Measurements from ENCODE around the gene KCNIP1.

- TF ChIP-seq SMC3 (IDR thresholded peaks at IDR 0.05): no peak
- no peak for TF ChIP-seq RAD21 (conservative IDR thresholded peaks at IDR 0.05 in 1 of 2, IDR thresholded peaks at IDR 0.05 in 1 of 2)
- TF ChIP-seq, protein P1, sequence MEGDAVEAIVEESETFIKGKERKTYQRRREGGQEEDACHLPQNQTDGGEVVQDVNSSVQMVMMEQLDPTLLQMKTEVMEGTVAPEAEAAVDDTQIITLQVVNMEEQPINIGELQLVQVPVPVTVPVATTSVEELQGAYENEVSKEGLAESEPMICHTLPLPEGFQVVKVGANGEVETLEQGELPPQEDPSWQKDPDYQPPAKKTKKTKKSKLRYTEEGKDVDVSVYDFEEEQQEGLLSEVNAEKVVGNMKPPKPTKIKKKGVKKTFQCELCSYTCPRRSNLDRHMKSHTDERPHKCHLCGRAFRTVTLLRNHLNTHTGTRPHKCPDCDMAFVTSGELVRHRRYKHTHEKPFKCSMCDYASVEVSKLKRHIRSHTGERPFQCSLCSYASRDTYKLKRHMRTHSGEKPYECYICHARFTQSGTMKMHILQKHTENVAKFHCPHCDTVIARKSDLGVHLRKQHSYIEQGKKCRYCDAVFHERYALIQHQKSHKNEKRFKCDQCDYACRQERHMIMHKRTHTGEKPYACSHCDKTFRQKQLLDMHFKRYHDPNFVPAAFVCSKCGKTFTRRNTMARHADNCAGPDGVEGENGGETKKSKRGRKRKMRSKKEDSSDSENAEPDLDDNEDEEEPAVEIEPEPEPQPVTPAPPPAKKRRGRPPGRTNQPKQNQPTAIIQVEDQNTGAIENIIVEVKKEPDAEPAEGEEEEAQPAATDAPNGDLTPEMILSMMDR (IDR thresholded peaks at IDR 0.05): no peak
- TF ChIP-seq POLR2A (IDR thresholded peaks at IDR 0.05; ENCODE audit: low read length): no peak
- TF ChIP-seq EP300 (IDR thresholded peaks at IDR 0.05): no peak
- no peak for TF ChIP-seq HMGXB4 (CRISPR knock-in tag; IDR thresholded peaks at IDR 0.05; ENCODE audit: borderline replicate concordance)
- no peak for TF ChIP-seq CHD4 (IDR thresholded peaks at IDR 0.05; ENCODE audit: borderline replicate concordance)
- no peak for TF ChIP-seq HDAC2 (IDR thresholded peaks at IDR 0.05)
- TF ChIP-seq, protein P2, sequence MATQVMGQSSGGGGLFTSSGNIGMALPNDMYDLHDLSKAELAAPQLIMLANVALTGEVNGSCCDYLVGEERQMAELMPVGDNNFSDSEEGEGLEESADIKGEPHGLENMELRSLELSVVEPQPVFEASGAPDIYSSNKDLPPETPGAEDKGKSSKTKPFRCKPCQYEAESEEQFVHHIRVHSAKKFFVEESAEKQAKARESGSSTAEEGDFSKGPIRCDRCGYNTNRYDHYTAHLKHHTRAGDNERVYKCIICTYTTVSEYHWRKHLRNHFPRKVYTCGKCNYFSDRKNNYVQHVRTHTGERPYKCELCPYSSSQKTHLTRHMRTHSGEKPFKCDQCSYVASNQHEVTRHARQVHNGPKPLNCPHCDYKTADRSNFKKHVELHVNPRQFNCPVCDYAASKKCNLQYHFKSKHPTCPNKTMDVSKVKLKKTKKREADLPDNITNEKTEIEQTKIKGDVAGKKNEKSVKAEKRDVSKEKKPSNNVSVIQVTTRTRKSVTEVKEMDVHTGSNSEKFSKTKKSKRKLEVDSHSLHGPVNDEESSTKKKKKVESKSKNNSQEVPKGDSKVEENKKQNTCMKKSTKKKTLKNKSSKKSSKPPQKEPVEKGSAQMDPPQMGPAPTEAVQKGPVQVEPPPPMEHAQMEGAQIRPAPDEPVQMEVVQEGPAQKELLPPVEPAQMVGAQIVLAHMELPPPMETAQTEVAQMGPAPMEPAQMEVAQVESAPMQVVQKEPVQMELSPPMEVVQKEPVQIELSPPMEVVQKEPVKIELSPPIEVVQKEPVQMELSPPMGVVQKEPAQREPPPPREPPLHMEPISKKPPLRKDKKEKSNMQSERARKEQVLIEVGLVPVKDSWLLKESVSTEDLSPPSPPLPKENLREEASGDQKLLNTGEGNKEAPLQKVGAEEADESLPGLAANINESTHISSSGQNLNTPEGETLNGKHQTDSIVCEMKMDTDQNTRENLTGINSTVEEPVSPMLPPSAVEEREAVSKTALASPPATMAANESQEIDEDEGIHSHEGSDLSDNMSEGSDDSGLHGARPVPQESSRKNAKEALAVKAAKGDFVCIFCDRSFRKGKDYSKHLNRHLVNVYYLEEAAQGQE (IDR thresholded peaks at IDR 0.05): no peak
- no peak for TF ChIP-seq E2F6 (IDR thresholded peaks at IDR 0.05; ENCODE audit: borderline replicate concordance, low read depth)
These were observed 81.6 kb downstream of the KCNIP1 start for GRCh38 chr5:170585273-170585948.
